NCI-H526 treated with DMSO at 0.1 percent for 48 hours (cell line): ENCODE results near the gene NOSTRIN.
A peak's percentile ranks its signal among the peaks of the same experiment; 100 is the strongest.
"Not testable (repeated sequence)": the region's sequence is repeated elsewhere in the genome, so short reads cannot be mapped to it uniquely, and the experiment has no call there.

Experiments used
- DNase-seq: peaks from one replicate; lab custom pipeline; 2025; lab: John Stamatoyannopoulos, UW

Gene NOSTRIN

GRCh38 chr2:168819050-168819715 is 16.7 kb downstream of the NOSTRIN start:
- DNase-seq = no peak

- DNase-seq = no peak
Observed at GRCh38 chr2:168819829-168820489, 17.5 kb downstream of the NOSTRIN start.

- no peak for DNase-seq
Observed at GRCh38 chr2:168821577-168821976, 19.1 kb downstream of the NOSTRIN start.

GRCh38 chr2:168821992-168822391 is 19.6 kb downstream of the NOSTRIN start:
- DNase-seq = no peak

GRCh38 chr2:168825126-168825525 is 22.7 kb downstream of the NOSTRIN start:
- DNase-seq = no peak

- no peak for DNase-seq
Observed at GRCh38 chr2:168830958-168831357, 28.5 kb downstream of the NOSTRIN start.

GRCh38 chr2:168831662-168832061 is 29.2 kb downstream of the NOSTRIN start:
- no peak for DNase-seq

GRCh38 chr2:168835969-168836368 is 33.5 kb downstream of the NOSTRIN start:
- DNase-seq = no peak

- no peak for DNase-seq
Observed at GRCh38 chr2:168841445-168841844, 39.0 kb downstream of the NOSTRIN start.

GRCh38 chr2:168843253-168843652 is 40.8 kb downstream of the NOSTRIN start:
- no peak for DNase-seq

- peak; percentile 95 for DNase-seq
Observed at GRCh38 chr2:168848225-168848624, 45.8 kb downstream of the NOSTRIN start.

- DNase-seq = no peak
Observed at GRCh38 chr2:168849610-168850009, 47.2 kb downstream of the NOSTRIN start.

- no peak for DNase-seq
Observed at GRCh38 chr2:168850846-168851245, 48.4 kb downstream of the NOSTRIN start.

- DNase-seq = no peak
Observed at GRCh38 chr2:168851674-168852320, 49.4 kb downstream of the NOSTRIN start.

- no peak for DNase-seq
Observed at GRCh38 chr2:168852481-168852880, 50.0 kb downstream of the NOSTRIN start.

GRCh38 chr2:168853471-168853870 is 51.0 kb downstream of the NOSTRIN start:
- no peak for DNase-seq

GRCh38 chr2:168854651-168855050 is 52.2 kb downstream of the NOSTRIN start:
- no peak for DNase-seq

GRCh38 chr2:168855601-168856000 is 53.2 kb downstream of the NOSTRIN start:
- DNase-seq = no peak

- DNase-seq = no peak
Observed at GRCh38 chr2:168858146-168858545, 55.7 kb downstream of the NOSTRIN start.

- not testable (repeated sequence) for DNase-seq
Observed at GRCh38 chr2:168867164-168867563, 64.7 kb downstream of the NOSTRIN start.

GRCh38 chr2:168870369-168870768 is 67.9 kb downstream of the NOSTRIN start:
- not testable (repeated sequence) for DNase-seq

- not testable (repeated sequence) for DNase-seq
Observed at GRCh38 chr2:168870824-168871223, 68.4 kb downstream of the NOSTRIN start.

GRCh38 chr2:168874368-168875054 is 72.1 kb downstream of the NOSTRIN start:
- no peak for DNase-seq
